Measurements from ENCODE around the gene ING4.
"Not testable (repeated sequence)": the region's sequence is repeated elsewhere in the genome, so short reads cannot be mapped to it uniquely, and the experiment has no call there.

ING4 gene

DNA sequence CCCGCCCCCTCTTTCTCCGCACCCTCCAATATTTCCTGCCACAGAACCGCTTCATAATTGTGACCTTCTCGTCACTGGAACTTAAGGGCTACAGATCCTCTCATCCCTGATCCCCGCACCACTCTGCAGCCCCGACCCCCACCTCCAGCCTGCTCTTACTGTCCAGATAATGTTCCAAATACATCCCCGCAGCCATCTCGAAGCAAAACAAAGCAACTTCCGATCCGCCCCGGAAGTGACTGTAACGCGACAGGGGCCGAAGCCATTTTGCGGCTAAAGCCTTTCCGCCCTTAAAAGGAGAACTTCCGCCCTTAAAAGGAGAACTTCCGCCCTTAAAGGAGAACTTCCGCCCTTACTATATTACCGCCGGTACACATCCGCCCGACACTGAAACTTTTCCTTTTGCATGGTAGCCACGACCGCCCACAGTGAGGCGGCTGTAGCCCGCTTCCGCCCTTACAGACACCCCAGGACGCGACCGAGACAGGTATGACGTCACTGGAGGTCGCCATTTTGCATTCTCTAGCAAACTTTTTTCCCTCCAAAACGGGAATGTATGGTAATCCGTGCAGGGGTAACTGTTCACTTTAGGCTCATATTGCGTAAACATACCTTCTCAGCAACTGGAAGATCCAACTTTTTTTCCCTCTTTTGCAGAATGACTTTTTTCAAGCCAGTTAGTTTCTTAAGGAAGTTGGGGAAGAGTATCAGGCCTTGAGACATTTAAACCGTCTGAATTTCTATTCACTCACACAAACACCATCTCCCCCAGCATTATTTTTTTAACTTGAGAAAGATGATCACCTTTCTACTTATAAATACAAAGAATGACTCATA lies at the start of gene ING4:
ING4 (minus strand) TSS at position 214 of the 837 bp plus-strand sequence; CDS start at position 196, 18 bp downstream.
- DNase-seq (ENCODE audit: low read depth in 2 of 2) = peak; percentile 93 to 94

- no peak for DNase-seq (ENCODE audit: low read depth in 2 of 2)
Measured at GRCh38 chr12:6708960-6709394, 46.1 kb upstream of the ING4 start.

DNA sequence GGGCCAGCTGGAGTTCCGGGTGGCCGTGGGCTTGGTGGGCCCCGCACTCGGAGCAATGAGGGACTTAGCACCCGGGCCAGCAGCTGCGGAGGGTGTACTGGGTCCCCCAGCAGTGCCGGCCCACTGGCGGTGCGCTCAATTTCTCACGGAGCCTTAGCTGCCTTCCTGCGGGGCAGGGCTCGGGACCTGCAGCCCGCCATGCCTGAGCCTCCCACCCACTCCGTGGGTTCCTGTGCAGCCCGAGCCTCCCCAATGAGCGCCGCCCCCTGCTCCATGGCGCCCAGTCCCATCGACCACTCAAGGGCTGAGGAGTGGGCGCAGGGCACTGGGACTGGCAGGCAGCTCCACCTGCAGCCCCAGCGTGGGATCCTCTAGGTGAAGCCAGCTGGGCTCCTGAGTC lies 45.4 kb upstream of the ING4 start:
- not testable (repeated sequence) for DNase-seq (ENCODE audit: low read depth in 2 of 2)

DNA sequence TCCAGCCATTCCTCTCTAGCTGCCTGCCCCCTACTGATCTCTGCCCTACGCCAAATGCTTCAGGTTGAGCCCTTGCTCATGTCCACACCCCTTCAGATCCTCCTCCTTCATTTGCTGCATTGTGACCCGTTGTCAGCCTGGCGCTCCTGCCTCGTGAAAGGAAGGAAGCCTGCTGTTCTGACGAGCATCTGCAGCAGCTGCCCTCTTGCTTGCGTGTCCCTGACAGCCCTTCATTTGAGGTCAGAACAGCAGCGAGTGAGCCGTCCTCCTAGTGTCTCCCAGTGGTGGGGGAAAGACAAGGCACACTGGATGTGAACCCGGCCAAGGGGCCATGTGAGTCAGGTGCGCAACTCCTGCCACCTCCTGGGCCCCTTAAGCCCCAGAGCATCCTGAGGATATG lies 40.7 kb upstream of the ING4 start:
- no peak for DNase-seq (ENCODE audit: low read depth in 2 of 2)

DNA sequence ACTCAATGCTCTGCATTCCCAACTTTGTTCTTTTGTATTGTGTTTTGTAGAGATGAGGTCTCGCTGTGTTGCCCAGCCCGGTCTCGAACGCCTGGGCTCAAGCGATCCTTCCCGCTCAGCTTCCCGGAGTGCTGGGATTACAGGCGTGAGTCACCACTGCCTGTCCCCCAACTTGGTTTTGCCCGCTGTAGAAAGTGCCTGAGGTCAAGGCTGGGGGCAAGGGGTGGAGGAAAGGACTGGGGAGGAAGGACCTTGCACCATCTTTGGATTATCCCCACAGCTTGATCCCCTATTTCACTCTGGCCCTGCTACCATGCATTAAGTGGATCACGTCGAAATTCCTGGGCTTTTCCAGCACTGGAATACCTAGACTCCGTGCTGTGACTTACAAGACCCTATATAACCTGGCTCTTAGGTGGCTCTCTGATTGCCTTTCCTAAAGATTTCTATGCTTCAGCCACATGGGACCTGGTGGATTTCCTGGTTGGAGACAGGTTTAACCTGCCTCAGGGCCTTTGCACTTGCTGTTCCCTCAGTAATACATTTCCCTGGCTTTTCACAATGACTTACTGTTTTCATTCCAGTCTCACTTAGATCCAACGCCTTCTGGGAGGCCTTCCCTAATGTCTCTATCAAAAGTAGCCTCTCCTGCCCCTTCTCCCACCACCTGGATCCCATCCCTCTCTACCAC lies 38.3 kb upstream of the ING4 start:
- DNase-seq (ENCODE audit: low read depth in 2 of 2) = no peak

DNA sequence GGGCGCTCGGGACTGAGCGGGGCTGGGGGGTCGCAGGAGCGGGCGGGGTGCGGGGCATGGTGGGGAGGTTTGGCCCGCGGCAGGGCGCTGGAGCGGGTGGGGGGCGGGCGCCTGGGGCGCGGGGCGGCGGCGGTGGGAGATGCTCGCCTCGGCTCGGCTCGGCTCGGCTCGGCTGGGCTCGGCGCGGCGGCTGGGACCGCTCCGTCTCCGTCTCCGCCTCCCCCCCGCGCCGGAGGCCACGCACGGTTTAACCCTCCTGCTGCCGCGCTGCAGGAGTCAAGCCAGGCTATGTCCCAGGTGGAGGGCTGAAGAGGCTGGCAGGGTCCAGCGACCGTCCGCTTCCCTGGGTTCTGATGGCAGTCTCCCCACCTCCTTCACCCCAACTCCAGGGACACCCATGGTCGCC lies 37.7 kb upstream of the ING4 start, which contains the start of gene PIANP:
PIANP (minus strand) TSS at position 170 of the 406 bp plus-strand sequence. CDS start 2,754 bp downstream, outside the sequence.
- DNase-seq (ENCODE audit: low read depth in 2 of 2) = no peak

GRCh38 chr12:6699989-6700645 lies 37.2 kb upstream of the ING4 start:
- DNase-seq (ENCODE audit: low read depth in 2 of 2) = no peak

DNA sequence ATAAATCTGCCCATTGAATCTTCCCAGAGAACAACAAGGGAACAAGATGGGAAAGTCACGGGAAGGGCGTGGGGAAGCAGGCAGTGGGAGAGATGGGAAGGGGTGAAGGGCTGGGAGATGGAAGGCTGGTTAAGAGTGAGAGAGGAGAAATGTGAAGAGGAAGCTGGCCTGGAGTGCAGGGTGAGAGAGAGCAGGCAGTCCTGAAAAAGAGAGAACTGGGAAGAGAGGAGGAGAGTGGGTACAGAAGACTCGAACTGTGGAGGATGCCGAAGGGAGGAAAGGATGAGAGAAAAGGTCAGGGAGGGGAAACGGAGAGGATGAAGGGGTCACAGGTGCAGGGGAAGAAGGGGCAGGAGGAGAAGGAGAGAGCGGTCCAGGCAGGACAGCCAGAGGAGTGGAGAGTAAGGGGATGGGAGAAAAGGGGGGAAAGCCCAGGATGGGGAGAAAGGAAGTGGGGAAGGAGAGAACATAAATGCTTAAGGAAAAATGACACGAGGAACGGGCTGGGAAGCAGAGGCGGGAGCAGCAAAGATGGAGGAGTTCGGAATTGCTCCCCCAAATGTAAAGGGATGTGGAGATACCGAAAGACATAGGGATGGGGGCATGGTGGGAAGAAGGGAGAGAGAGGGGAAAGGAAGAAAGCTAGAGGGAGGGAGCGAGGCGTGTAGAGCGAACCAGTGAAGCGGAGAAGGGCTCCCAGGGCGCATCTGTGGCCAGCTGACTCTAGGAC lies 36.5 kb upstream of the ING4 start:
- no peak for DNase-seq (ENCODE audit: low read depth in 2 of 2)

- DNase-seq (ENCODE audit: low read depth in 2 of 2) = no peak
Measured at GRCh38 chr12:6698352-6699046, 35.6 kb upstream of the ING4 start.

DNA sequence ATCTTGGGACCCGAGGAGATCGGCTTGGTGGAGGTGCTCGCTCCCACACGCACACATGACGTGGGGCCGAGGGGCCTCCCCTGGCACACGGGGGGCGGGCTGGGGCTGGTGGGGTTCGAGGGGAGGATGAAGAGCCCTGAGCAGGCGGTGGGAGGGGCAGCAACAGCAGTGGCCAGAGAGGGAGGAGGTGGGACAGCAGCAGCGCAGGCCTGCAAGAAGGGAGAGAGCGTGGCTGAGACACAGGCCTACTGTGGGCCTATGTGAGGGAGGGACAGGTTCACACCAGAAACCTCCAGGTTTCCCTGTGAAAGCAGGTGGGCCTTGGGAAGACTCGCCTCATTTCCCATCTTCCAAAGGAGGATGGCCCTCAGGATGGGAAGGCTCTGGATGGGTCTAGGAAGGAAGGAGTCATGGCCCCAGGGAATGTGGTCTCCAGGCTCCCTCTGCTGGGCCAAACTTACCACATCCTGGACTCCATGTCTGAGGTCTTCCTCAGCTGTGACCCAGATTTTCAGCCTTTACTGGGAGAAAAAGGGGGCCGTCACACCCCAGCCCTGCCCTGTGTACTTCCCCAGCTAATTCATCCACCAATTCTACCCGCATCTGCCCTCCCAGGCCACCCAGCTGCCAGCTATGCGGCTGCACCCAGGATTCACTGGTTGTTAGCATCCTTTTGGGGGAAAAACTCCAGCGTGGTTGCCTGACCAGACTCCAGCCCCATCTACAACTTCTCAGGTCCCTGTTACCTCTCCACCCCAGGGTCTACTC lies 34.8 kb upstream of the ING4 start:
- DNase-seq (ENCODE audit: low read depth in 2 of 2) = no peak

- DNase-seq (ENCODE audit: low read depth in 2 of 2) = no peak
Measured at GRCh38 chr12:6696690-6697583, 34.0 kb upstream of the ING4 start.

- no peak for DNase-seq (ENCODE audit: low read depth in 2 of 2)
Measured at GRCh38 chr12:6695313-6696045, 32.6 kb upstream of the ING4 start.

DNA sequence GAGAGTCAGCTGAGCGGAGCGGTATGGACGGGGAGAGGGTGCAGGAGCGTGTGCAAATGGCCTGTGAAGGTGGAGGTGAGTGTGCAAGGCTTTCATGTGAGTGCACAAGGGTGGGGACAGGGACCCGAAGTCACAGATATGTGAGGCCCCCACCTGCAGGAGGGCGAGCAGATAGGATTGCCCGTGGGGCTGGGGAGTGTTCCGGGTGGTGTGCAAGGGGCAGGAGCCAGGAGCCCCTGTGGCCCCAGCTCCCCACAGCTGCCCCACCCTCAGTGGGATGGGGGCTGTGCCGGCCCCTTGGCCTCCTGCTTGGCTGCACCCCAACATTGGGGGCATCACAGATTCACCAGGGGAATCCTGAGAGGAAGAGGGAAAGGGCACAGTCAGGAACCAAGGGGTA lies 31.8 kb upstream of the ING4 start:
- no peak for DNase-seq (ENCODE audit: low read depth in 2 of 2)

- no peak for DNase-seq (ENCODE audit: low read depth in 2 of 2)
Measured at GRCh38 chr12:6693832-6694355, 31.0 kb upstream of the ING4 start.

GRCh38 chr12:6692888-6693287 lies 30.0 kb upstream of the ING4 start:
- DNase-seq (ENCODE audit: low read depth in 2 of 2) = no peak

GRCh38 chr12:6691473-6691872 lies 28.6 kb upstream of the ING4 start:
- DNase-seq (ENCODE audit: low read depth in 2 of 2) = no peak

DNA sequence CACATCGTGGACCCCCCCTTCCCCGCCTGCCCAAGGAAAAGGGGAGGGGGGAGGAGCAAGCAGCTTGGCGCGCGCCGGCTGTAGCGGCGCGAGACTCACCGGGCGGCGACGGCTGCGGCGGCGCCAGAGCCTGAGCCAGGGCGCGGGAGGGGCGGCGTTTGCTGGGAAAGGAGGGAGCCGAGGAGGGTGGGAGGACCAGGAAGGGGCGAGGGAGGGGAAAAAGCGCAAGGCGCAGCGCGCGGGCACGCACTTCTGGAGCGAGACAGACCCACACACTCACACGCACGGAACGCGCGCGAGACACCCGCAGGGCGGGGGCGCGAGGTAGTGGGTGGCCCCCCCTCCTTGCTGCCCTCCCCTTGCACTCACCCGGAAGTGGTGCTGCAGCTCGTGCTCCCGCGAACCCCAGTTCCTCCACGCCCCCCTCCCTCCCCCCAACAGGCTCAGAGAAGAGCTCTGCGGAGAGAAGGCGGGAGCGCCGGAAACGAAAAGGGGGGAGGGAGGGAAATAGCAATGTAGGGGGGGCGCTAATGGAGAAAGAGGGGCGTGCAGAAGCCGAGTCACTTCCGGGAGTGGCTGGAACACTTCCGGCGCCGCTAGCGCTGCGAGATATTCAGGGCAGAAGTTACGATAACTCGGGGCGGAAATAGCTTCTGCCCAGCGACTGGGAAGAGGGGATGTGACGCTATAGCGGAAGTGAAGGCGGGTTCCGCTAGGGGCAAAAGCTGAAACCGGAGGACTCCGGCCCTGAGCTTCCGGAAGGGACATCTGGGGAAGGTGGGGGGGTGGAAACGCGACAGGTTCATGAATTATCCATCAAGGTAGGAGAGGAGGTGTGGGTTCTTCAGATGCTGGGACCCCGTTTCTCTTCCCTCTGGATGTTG lies 26.3 kb upstream of the ING4 start, which contains the start of gene ZNF384:
ZNF384 (minus strand) TSS at position 377 of the 884 bp plus-strand sequence. CDS start 9,855 bp downstream, outside the sequence.
- peak; percentile 93 to 94 for DNase-seq (ENCODE audit: low read depth in 2 of 2)

All from stimulated activated CD8-positive, alpha-beta memory T cell treated with anti-CD3 and anti-CD28 coated beads, Interleukin-15, amount 100 ng/mL, for 48 hours (primary cell).